ENCODE data around the gene SERTAD2.

Gene SERTAD2

DNA sequence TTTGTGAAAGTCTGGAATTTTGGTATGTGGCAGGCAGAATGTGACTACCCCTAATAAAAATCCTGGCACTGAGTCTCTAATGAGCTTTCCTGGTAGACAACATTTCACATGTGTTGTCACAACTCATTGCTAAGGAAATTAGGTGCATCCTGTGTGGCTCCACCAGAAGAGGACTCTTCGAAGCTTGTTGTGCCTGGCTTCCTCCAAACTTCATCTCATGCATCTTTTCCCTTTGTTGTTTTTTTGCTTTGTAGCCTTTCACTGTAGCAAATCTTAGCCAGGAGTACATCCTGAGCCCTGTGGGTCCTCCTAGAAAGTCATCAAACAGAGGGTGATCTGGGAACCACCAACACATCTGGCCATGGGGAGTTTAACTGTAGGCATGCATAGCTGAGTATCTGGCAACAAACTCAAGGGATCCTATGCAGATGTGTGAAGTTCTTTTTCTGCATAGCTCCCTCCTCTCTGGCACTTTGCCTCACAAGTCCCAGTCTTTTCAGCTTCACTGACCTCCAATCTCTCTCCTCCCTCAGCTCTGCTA lies 42.1 kb upstream of the SERTAD2 start:
- Histone ChIP-seq H3K27me3 (ENCODE audit: low read depth, low read length) (no peaks in the 10 kb centered on the region), H3K4me3 (ENCODE audit: low read length) (no peak overlapping the region), H3K4me1 (ENCODE audit: low read length) (peaks cover 52% of the 10 kb centered on the region), H3K79me2 (ENCODE audit: low read length) (no peaks in the 10 kb centered on the region), H3K9ac (ENCODE audit: low read length) (no peak overlapping the region), H4K20me1 (ENCODE audit: insufficient read depth, low read length) (no peaks in the 10 kb centered on the region), H2AFZ (ENCODE audit: low read depth, low read length) (no peak overlapping the region), H3K4me2 (ENCODE audit: low read length) (0 out of 2 replicates have a peak overlapping the region, but pooled peaks have one; percentile 4), H3K36me3 (replicated peaks; ENCODE audit: low read depth, low read length) (no peaks in the 10 kb centered on the region), H3K27ac (ENCODE audit: low read length) (no peak overlapping the region), H3K9me3 (ENCODE audit: insufficient read depth, low read length) (0 out of 2 replicates have a peak, but pooled peaks cover 8% of the 10 kb centered on the region)
- TF ChIP-seq EZH2phosphoT487 (IDR thresholded peaks at IDR 0.05; ENCODE audit: low read depth) = no peak
- TF ChIP-seq, protein P1, sequence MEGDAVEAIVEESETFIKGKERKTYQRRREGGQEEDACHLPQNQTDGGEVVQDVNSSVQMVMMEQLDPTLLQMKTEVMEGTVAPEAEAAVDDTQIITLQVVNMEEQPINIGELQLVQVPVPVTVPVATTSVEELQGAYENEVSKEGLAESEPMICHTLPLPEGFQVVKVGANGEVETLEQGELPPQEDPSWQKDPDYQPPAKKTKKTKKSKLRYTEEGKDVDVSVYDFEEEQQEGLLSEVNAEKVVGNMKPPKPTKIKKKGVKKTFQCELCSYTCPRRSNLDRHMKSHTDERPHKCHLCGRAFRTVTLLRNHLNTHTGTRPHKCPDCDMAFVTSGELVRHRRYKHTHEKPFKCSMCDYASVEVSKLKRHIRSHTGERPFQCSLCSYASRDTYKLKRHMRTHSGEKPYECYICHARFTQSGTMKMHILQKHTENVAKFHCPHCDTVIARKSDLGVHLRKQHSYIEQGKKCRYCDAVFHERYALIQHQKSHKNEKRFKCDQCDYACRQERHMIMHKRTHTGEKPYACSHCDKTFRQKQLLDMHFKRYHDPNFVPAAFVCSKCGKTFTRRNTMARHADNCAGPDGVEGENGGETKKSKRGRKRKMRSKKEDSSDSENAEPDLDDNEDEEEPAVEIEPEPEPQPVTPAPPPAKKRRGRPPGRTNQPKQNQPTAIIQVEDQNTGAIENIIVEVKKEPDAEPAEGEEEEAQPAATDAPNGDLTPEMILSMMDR (IDR thresholded peaks at IDR 0.05; ENCODE audit: low read depth, low read length) = no peak

DNA sequence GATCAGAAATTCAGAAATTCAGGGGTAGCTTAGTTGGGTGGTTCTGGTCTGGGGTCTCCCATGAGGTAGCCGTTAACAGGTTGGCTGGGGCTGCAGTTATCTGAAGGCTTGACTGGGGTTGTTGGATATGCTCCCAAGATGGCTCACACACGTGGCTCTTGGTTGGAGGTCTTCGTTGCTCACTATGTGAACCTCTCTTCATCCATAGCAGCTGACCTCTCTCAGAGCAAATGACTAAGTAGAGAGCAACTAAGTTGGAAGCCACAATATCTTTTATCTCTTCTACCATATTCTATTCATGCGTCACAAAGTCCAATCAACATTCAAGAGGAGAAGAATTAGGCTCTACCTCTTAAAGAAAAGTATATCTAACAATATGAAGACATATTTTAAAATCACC lies 38.7 kb upstream of the SERTAD2 start:
- Histone ChIP-seq H3K27me3 (ENCODE audit: low read depth, low read length) (no peaks in the 10 kb centered on the region), H4K20me1 (ENCODE audit: insufficient read depth, low read length) (no peaks in the 10 kb centered on the region), H2AFZ (ENCODE audit: low read depth, low read length) (no peak overlapping the region), H3K27ac (ENCODE audit: low read length) (no peak overlapping the region), H3K4me2 (ENCODE audit: low read length) (no peak overlapping the region), H3K36me3 (replicated peaks; ENCODE audit: low read depth, low read length) (no peaks in the 10 kb centered on the region), H3K4me3 (ENCODE audit: low read length) (no peak overlapping the region), H3K9me3 (ENCODE audit: insufficient read depth, low read length) (0 out of 2 replicates have a peak, but pooled peaks cover 8% of the 10 kb centered on the region), H3K4me1 (ENCODE audit: low read length) (peaks cover 19% of the 10 kb centered on the region), H3K79me2 (ENCODE audit: low read length) (no peaks in the 10 kb centered on the region), H3K9ac (ENCODE audit: low read length) (no peak overlapping the region)
- TF ChIP-seq EZH2phosphoT487 (IDR thresholded peaks at IDR 0.05; ENCODE audit: low read depth) = no peak
- TF ChIP-seq, protein P1 (IDR thresholded peaks at IDR 0.05; ENCODE audit: low read depth, low read length) = no peak

DNA sequence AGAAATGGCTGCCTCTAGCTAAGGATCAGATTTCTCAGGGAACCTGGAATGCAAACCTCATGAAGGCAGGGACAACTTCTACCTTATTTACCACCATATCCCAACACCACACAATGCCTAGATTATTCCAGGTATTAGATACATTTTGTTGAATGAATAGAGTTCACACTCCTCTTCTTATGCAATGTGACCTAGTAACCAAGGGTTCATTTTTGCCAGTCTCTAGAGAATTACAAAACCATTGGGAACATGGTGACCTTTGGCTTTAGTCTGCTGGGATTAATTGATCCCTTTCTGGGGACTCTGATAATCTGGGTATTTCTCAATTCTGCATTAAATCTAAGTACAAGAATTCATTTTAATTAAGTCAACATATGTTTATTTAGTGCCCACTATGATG lies 35.2 kb upstream of the SERTAD2 start:
- Histone ChIP-seq H3K27me3 (ENCODE audit: low read depth, low read length) (no peaks in the 10 kb centered on the region), H4K20me1 (ENCODE audit: insufficient read depth, low read length) (no peaks in the 10 kb centered on the region), H3K79me2 (ENCODE audit: low read length) (no peaks in the 10 kb centered on the region), H3K4me1 (ENCODE audit: low read length) (0 out of 2 replicates have a peak, but pooled peaks cover 6% of the 10 kb centered on the region), H2AFZ (ENCODE audit: low read depth, low read length) (no peak overlapping the region), H3K9me3 (ENCODE audit: insufficient read depth, low read length) (0 out of 2 replicates have a peak, but pooled peaks cover 8% of the 10 kb centered on the region), H3K4me2 (ENCODE audit: low read length) (no peak overlapping the region), H3K36me3 (replicated peaks; ENCODE audit: low read depth, low read length) (no peaks in the 10 kb centered on the region), H3K27ac (ENCODE audit: low read length) (no peak overlapping the region), H3K9ac (ENCODE audit: low read length) (no peak overlapping the region), H3K4me3 (ENCODE audit: low read length) (no peak overlapping the region)
- TF ChIP-seq, protein P1 (IDR thresholded peaks at IDR 0.05; ENCODE audit: low read depth, low read length) = no peak
- TF ChIP-seq EZH2phosphoT487 (IDR thresholded peaks at IDR 0.05; ENCODE audit: low read depth) = no peak

DNA sequence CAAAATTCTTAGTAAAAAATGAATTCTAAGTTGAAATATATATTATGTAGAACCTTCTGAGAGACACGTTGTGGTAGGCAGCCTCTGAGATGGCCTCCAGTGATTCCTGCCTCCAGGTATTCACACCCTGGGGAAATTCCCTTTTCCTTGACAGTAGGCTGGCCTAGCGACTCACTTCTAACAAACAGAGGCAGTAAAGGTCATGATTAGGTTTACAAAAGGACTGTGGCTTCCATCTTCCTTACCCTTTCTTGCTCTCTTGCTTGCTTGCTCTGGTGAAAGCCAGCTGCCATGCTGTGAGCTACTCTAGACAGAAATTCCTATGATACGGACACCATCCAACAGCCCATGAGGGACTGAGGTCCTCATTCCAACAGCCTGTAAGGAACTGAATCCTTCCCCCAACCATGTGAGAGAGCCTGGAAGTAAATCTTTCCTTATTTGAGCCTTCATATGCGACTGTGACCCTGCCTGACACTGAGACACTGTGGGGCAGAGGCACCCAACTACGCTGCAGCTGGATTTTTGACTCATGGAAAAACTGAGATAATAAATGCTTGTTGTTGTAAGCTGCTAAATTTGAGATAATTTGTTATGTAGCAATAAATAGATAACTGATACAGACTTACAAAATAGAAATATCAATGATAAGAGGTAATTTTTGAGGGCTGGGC lies 32.7 kb upstream of the SERTAD2 start:
- H3K4me1 ChIP-seq (ENCODE audit: low read length) = peaks cover 15% of the 10 kb centered on the region
- no peaks in the 10 kb centered on the region for H3K79me2 ChIP-seq (ENCODE audit: low read length)
- H3K9ac ChIP-seq (ENCODE audit: low read length) = no peak overlapping the region
- TF ChIP-seq, protein P1 (IDR thresholded peaks at IDR 0.05; ENCODE audit: low read depth, low read length) = no peak
- TF ChIP-seq EZH2phosphoT487 (IDR thresholded peaks at IDR 0.05; ENCODE audit: low read depth) = no peak
- H2AFZ ChIP-seq (ENCODE audit: low read depth, low read length) = no peak overlapping the region
- no peak overlapping the region for H3K27ac ChIP-seq (ENCODE audit: low read length)
- H4K20me1 ChIP-seq (ENCODE audit: insufficient read depth, low read length) = no peaks in the 10 kb centered on the region
- H3K4me2 ChIP-seq (ENCODE audit: low read length) = no peak overlapping the region
- no peaks in the 10 kb centered on the region for H3K36me3 ChIP-seq (replicated peaks; ENCODE audit: low read depth, low read length)
- no peak overlapping the region for H3K4me3 ChIP-seq (ENCODE audit: low read length)
- H3K9me3 ChIP-seq (ENCODE audit: insufficient read depth, low read length) = no peaks in the 10 kb centered on the region
- no peaks in the 10 kb centered on the region for H3K27me3 ChIP-seq (ENCODE audit: low read depth, low read length)

Measured in OCI-LY3 (cell line).